GM12878 (cell line): ENCODE measurements around the gene NME7. TPM values are rescaled to one million over a fixed set of nuclear protein-coding genes. Genes with fewer than 3 reads are reported as not detected.

Source experiments
- ASH2L ChIP-seq: fragments of 300-600, 200-600 bp; sonication (generic); IDR thresholded peaks from 2 replicates; pipeline ENCODE4 v1.6.1; 2017; ENCODE audit warnings: low read depth, mild to moderate bottlenecking, borderline replicate concordance
- ATF2 ChIP-seq: IDR thresholded peaks from 2 replicates; pipeline ENCODE4 v1.6.1; 2012; ENCODE audit warnings: low read length, inconsistent platforms
- BCL3 ChIP-seq: IDR thresholded peaks from 2 replicates; pipeline ENCODE4 v1.6.1; 2011; ENCODE audit warnings: borderline replicate concordance, low read depth, mild to moderate bottlenecking, moderate library complexity, low read length; ENCODE audit not compliant: insufficient read depth, poor library complexity, severe bottlenecking
- CREB1 ChIP-seq: IDR thresholded peaks from 2 replicates; pipeline ENCODE4 v1.6.1; 2012; ENCODE audit warnings: low read depth, mild to moderate bottlenecking, inconsistent platforms
- HDAC6 ChIP-seq: fragments of 200-600 bp; sonication (generic); IDR thresholded peaks from one replicate; pipeline ENCODE4 v1.8.0; 2017; ENCODE audit warnings: antibody characterized with exemption; ENCODE audit not compliant: unreplicated experiment
- MLLT1 ChIP-seq: fragments of 450-650 bp; IDR thresholded peaks from 2 replicates; pipeline ENCODE4 v1.6.1; 2016; ENCODE audit warnings: mild to moderate bottlenecking
- MXI1 ChIP-seq: fragments of 150-350 bp; IDR thresholded peaks from 2 replicates; pipeline ENCODE4 v1.6.1; 2011; ENCODE audit warnings: low read depth, mild to moderate bottlenecking, inconsistent platforms, low read length, improper control_type of control experiment
- PAX5 ChIP-seq: IDR thresholded peaks from 2 replicates; pipeline ENCODE4 v1.6.1; 2011; ENCODE audit warnings: low read depth, low read length, borderline replicate concordance
- RFX5 ChIP-seq: IDR thresholded peaks from 2 replicates; pipeline ENCODE4 v1.6.1; 2011; ENCODE audit warnings: low read depth, low read length, improper control_type of control experiment
- SIN3A ChIP-seq: IDR thresholded peaks from 2 replicates; pipeline ENCODE4 v1.6.1; 2012; ENCODE audit warnings: low read depth, low read length, improper control_type of control experiment
- SIX5 ChIP-seq: IDR thresholded peaks from 2 replicates; pipeline ENCODE4 v1.6.1; 2011; ENCODE audit warnings: mild to moderate bottlenecking, low read depth, low read length, moderate library complexity; ENCODE audit not compliant: severe bottlenecking
- STAT1 ChIP-seq: fragments of 450-650 bp; conservative IDR thresholded peaks from 2 replicates; pipeline ENCODE4 v1.6.1; 2014; ENCODE audit warnings: antibody characterized with exemption, mild to moderate bottlenecking
- TCF7 ChIP-seq: IDR thresholded peaks from 2 replicates; pipeline ENCODE4 v1.6.1; 2014; ENCODE audit warnings: antibody characterized with exemption, borderline replicate concordance
- YBX1 ChIP-seq: fragments of 450-650 bp; IDR thresholded peaks from 2 replicates; pipeline ENCODE4 v1.6.1; 2016; ENCODE audit warnings: antibody characterized with exemption
- ZNF207 ChIP-seq: fragments of 450-650 bp; IDR thresholded peaks from 2 replicates; pipeline ENCODE4 v1.6.1; 2014; ENCODE audit warnings: antibody characterized with exemption, mild to moderate bottlenecking, borderline replicate concordance
- polyA plus RNA-seq, 11 experiments: library from polyadenylated mRNA; depleted of rRNA in 4 of 11; unstranded in 6 of 11; stranded (reverse) in 5 of 11; fragments of >200 nt; fragmentation: Nextera tagmentation in 4 of 11; fragmentation: Illumina TruSeq in 1 of 11; extraction: Ambion mirVana in 4 of 11; extraction: Trizol in 1 of 11; gene quantifications; 1 replicate in 1 of 11; 2 replicates in 10 of 11; pipeline versions ENCODE4 v1.2.1 to v1.2.3, GENCODE V29; 2011 to 2016; ENCODE audit warnings: inconsistent platforms in 2 of 11, missing spikeins in 2 of 11, low read depth in 1 of 11
- total RNA-seq, 4 experiments: library from RNA; depleted of rRNA in 3 of 4; stranded (reverse); fragments of >200 nt in 3 of 4; fragmentation: Illumina TruSeq in 1 of 4; extraction: Trizol in 1 of 4; gene quantifications; 2 replicates each; pipeline versions ENCODE4 v1.2.1 to v1.2.3, GENCODE V29; 2013 to 2021
- TF ChIP-seq, protein P1 (sequence below): IDR thresholded peaks from 2 replicates; pipeline ENCODE4 v1.6.1; 2012; ENCODE audit warnings: improper control_type of control experiment, low read depth, low read length; ENCODE audit not compliant: insufficient replicate concordance
- TF ChIP-seq, protein P2 (sequence below): fragments of 450-650 bp; IDR thresholded peaks from 2 replicates; pipeline ENCODE4 v1.6.1; 2018; ENCODE audit warnings: borderline replicate concordance, mild to moderate bottlenecking; ENCODE audit not compliant: partially characterized antibody

NME7 gene
- total and polyA plus RNA-seq, 10 of the 15 experiments (the other 5 are each of a cell fraction or from before 2014, with no cell fraction given) = 1.5 to 15.6 (median 7.2) TPM

- TF ChIP-seq, protein P1, sequence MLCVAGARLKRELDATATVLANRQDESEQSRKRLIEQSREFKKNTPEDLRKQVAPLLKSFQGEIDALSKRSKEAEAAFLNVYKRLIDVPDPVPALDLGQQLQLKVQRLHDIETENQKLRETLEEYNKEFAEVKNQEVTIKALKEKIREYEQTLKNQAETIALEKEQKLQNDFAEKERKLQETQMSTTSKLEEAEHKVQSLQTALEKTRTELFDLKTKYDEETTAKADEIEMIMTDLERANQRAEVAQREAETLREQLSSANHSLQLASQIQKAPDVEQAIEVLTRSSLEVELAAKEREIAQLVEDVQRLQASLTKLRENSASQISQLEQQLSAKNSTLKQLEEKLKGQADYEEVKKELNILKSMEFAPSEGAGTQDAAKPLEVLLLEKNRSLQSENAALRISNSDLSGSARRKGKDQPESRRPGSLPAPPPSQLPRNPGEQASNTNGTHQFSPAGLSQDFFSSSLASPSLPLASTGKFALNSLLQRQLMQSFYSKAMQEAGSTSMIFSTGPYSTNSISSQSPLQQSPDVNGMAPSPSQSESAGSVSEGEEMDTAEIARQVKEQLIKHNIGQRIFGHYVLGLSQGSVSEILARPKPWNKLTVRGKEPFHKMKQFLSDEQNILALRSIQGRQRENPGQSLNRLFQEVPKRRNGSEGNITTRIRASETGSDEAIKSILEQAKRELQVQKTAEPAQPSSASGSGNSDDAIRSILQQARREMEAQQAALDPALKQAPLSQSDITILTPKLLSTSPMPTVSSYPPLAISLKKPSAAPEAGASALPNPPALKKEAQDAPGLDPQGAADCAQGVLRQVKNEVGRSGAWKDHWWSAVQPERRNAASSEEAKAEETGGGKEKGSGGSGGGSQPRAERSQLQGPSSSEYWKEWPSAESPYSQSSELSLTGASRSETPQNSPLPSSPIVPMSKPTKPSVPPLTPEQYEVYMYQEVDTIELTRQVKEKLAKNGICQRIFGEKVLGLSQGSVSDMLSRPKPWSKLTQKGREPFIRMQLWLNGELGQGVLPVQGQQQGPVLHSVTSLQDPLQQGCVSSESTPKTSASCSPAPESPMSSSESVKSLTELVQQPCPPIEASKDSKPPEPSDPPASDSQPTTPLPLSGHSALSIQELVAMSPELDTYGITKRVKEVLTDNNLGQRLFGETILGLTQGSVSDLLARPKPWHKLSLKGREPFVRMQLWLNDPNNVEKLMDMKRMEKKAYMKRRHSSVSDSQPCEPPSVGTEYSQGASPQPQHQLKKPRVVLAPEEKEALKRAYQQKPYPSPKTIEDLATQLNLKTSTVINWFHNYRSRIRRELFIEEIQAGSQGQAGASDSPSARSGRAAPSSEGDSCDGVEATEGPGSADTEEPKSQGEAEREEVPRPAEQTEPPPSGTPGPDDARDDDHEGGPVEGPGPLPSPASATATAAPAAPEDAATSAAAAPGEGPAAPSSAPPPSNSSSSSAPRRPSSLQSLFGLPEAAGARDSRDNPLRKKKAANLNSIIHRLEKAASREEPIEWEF = no peak
- TF ChIP-seq SIN3A (peak; percentile 21; the same call in 1 of the 2 replicates), BCL3 (no peak), STAT1 (no peak), CREB1 (no peak), MXI1 (no peak), HDAC6 (no peak), ASH2L (no peak), YBX1 (no peak), ATF2 (no peak), ZNF207 (no peak), SIX5 (no peak), MLLT1 (no peak), TCF7 (no peak), RFX5 (0 out of 2 replicates have a peak, but pooled peaks have one; percentile 18), PAX5 (no peak)
- TF ChIP-seq, protein P2, sequence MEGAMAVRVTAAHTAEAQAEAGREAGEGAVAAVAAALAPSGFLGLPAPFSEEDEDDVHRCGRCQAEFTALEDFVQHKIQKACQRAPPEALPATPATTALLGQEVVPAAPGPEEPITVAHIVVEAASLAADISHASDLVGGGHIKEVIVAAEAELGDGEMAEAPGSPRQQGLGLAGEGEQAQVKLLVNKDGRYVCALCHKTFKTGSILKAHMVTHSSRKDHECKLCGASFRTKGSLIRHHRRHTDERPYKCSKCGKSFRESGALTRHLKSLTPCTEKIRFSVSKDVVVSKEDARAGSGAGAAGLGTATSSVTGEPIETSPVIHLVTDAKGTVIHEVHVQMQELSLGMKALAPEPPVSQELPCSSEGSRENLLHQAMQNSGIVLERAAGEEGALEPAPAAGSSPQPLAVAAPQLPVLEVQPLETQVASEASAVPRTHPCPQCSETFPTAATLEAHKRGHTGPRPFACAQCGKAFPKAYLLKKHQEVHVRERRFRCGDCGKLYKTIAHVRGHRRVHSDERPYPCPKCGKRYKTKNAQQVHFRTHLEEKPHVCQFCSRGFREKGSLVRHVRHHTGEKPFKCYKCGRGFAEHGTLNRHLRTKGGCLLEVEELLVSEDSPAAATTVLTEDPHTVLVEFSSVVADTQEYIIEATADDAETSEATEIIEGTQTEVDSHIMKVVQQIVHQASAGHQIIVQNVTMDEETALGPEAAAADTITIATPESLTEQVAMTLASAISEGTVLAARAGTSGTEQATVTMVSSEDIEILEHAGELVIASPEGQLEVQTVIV = no peak
Observed at GRCh38 chr1:169106095-169106920, 261.3 kb downstream of the NME7 start, which contains the start of gene ATP1B1 (continued).
